ENCODE data around the gene FBXL19.
A peak's percentile ranks its signal among the peaks of the same experiment; 100 is the strongest.

Gene FBXL19

DNA sequence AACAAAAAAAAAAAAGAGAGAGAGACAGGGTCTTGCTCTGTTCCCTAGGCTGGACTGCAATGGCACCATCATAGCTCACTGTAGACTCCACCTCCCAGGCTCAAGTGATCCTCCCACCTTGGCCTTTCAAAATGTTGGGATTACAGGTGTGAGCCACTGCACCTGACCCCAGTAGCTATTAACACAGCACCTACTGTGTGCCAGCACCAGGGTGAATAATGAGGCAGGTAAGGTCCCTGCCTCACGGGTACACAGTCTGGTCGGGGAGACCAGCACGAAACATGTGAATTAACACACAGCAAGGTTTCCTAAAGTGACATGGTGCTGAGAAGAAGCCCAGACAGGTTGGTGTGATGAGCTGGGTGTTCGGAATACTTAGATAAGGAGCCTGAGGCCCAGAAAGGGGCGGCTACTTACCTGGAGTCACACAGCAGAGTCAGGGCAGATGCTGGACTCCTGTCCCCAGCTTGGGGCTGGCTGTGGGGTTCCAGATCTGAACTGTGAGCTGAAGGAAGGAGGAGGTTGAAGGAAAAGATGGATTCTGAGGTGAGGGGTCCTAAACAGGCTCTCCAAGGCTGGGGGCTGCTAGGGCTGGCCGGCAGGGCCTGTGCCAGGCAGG, 10.5 kb upstream of the FBXL19 start:
- DNase-seq (ENCODE audit: low read depth) = no peak
- H3K4me3 ChIP-seq (ENCODE audit: low read depth, low read length) = no peak overlapping the region
- TF ChIP-seq MAX (IDR thresholded peaks at IDR 0.05; ENCODE audit: low read depth, low read length) (no peak), MYC (IDR thresholded peaks at IDR 0.05; ENCODE audit: low read depth, low read length) (no peak), POLR2A (IDR thresholded peaks at IDR 0.05; ENCODE audit: extremely low read depth, insufficient read length) (no peak)
- TF ChIP-seq, protein P1, sequence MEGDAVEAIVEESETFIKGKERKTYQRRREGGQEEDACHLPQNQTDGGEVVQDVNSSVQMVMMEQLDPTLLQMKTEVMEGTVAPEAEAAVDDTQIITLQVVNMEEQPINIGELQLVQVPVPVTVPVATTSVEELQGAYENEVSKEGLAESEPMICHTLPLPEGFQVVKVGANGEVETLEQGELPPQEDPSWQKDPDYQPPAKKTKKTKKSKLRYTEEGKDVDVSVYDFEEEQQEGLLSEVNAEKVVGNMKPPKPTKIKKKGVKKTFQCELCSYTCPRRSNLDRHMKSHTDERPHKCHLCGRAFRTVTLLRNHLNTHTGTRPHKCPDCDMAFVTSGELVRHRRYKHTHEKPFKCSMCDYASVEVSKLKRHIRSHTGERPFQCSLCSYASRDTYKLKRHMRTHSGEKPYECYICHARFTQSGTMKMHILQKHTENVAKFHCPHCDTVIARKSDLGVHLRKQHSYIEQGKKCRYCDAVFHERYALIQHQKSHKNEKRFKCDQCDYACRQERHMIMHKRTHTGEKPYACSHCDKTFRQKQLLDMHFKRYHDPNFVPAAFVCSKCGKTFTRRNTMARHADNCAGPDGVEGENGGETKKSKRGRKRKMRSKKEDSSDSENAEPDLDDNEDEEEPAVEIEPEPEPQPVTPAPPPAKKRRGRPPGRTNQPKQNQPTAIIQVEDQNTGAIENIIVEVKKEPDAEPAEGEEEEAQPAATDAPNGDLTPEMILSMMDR (IDR thresholded peaks at IDR 0.05; ENCODE audit: low read depth, low read length) = no peak

GRCh38 chr16:30914830-30915229, 8.5 kb upstream of the FBXL19 start:
- H3K4me3 ChIP-seq (ENCODE audit: low read depth, low read length) = no peak overlapping the region
- DNase-seq (ENCODE audit: low read depth) = no peak
- TF ChIP-seq MYC (IDR thresholded peaks at IDR 0.05; ENCODE audit: low read depth, low read length) (no peak), POLR2A (IDR thresholded peaks at IDR 0.05; ENCODE audit: extremely low read depth, insufficient read length) (no peak), MAX (IDR thresholded peaks at IDR 0.05; ENCODE audit: low read depth, low read length) (no peak)
- TF ChIP-seq, protein P1 (IDR thresholded peaks at IDR 0.05; ENCODE audit: low read depth, low read length) = no peak

DNA sequence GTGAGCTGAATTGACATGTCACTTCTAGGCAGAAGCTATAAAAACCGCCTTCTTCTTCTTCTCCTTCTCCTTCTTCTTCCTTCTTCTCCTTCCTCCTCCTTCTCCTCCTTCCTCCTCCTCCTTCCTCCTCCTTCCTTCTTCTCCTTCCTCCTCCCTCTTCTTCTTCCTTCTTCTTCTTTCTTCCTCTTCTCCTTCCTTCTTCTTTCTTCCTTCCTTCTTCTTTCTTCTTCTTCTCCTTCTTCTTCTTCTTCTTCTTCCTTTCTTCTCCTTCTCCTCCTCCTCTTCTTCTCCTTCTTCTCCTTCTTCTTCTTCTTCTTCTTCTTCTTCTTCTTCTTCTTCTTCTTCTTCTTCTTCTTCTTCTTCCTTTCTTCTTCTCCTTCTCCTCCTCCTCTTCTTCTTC, 4.8 kb upstream of the FBXL19 start:
- TF ChIP-seq, protein P1 (IDR thresholded peaks at IDR 0.05; ENCODE audit: low read depth, low read length) = no peak
- TF ChIP-seq MAX (IDR thresholded peaks at IDR 0.05; ENCODE audit: low read depth, low read length) (no peak), POLR2A (IDR thresholded peaks at IDR 0.05; ENCODE audit: extremely low read depth, insufficient read length) (no peak), MYC (IDR thresholded peaks at IDR 0.05; ENCODE audit: low read depth, low read length) (no peak)
- DNase-seq (ENCODE audit: low read depth) = no peak
- H3K4me3 ChIP-seq (ENCODE audit: low read depth, low read length) = no peak overlapping the region

- TF ChIP-seq MAX (IDR thresholded peaks at IDR 0.05; ENCODE audit: low read depth, low read length) = no peak
- DNase-seq (ENCODE audit: low read depth) = no peak
- H3K4me3 ChIP-seq (ENCODE audit: low read depth, low read length) = no peak overlapping the region
Measured at GRCh38 chr16:30920891-30921290, 2.5 kb upstream of the FBXL19 start.

DNA sequence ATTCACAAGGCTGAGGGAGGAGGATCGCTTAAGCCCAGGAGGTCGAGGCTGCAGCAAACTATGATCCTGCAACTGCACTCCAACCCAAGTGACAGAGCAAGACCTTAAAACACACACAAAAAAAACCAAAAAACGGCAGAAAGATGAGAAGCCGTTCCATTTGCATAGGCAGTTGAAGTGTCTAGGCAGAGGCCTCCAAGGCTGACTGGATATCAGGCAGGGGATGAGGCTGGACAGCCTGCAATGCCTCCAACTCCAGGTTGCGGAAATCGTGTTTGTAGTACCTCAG, 2.0 kb upstream of the FBXL19 start:
- no peak for DNase-seq (ENCODE audit: low read depth)
- TF ChIP-seq MAX (IDR thresholded peaks at IDR 0.05; ENCODE audit: low read depth, low read length) (no peak), MYC (IDR thresholded peaks at IDR 0.05; ENCODE audit: low read depth, low read length) (0 out of 2 replicates have a peak, but pooled peaks have one; percentile 49)
- peak overlapping the region; percentile 60 for H3K4me3 ChIP-seq (ENCODE audit: low read depth, low read length)

- peak; percentile 93 for DNase-seq (ENCODE audit: low read depth)
Measured at GRCh38 chr16:30921748-30922419, 1.5 kb upstream of the FBXL19 start.

More at GRCh38 chr16:30921748-30922419, 1.5 kb upstream of the FBXL19 start:
- TF ChIP-seq, protein P1 (IDR thresholded peaks at IDR 0.05; ENCODE audit: low read depth, low read length) = peak; percentile 77
- TF ChIP-seq MYC (IDR thresholded peaks at IDR 0.05; ENCODE audit: low read depth, low read length) = no peak
- peak; percentile 53; the same call in 1 of the 2 replicates for TF ChIP-seq MAX (IDR thresholded peaks at IDR 0.05; ENCODE audit: low read depth, low read length)
- peak overlapping the region; percentile 60 for H3K4me3 ChIP-seq (ENCODE audit: low read depth, low read length)

All from NB4 (cell line).